ENCODE measurements around the gene CETN1.
A peak's percentile ranks its signal among the peaks of the same experiment; 100 is the strongest.

Gene CETN1

DNA sequence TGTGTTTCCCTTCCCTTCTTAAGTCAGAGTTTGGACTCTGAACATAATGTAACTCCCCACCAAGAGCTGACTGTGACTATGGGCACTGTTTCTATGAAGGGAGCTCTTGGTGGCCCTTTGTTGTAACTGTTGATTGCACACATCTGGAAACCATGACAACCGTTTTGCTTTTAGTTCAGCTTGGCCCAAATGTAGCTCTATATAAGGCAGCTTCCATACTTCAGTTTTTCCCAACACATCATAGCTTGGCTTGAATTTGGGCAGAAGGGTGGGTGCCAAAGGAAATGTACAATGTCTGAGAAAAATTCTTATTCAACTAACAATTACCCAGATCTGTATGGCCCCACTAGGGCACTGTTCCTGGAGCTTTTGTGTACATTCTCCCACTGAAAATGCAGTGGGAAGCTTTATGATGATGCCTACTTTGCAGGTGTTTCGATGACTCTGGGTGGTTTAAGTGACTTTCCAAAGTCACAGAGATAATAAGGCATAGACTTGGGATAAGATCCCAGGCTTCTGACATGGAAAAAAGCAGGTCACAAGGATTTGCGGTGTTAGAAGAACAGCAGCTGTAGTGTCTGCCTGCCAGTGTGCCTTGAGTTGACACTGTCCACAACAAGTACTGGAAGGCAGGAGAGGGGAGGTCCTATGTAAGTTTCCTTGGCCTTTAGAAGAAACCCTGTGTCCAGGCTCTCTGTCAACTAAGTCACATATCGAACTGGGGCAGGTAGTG lies 2.4 kb upstream of the CETN1 start:
- no peak for DNase-seq

DNA sequence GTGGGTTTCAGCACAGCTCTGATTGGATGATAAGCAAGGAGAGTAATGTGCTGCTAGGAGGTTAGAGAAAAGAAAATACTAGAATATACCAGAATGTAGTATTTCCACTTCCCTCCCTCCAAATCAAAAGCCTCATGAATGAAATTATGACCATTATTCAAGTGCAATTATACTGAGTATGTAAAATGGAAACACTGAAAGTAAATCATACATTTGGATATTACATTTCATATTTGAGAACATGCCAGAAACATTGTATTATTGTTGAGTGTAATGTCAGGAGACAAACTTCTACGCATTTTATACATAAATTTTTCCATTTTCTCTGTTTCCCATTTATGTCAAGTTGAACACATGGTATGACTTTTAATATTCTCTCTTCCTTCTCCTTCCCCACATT lies 942 bp upstream of the CETN1 start:
- no peak for DNase-seq

DNA sequence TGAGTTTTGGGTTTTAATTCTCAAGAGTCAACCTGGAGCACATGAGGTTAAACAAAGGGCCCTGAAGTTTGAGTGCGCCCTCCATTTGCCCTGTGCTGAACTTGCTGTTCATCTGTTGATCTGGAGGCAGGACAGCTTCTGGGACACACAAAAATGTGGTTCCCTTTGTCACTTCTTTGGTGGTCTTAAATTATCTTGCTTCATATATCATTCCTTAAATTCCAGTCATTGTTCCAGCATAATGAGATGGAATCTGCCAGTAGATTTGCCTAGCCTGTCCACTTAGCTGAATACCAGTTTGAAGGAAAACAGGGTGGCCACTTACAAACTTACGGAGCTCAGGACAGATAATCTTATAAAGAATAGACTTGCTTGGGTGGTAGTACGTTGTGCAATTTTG lies 916 bp downstream of the CETN1 start:
- no peak for DNase-seq

DNA sequence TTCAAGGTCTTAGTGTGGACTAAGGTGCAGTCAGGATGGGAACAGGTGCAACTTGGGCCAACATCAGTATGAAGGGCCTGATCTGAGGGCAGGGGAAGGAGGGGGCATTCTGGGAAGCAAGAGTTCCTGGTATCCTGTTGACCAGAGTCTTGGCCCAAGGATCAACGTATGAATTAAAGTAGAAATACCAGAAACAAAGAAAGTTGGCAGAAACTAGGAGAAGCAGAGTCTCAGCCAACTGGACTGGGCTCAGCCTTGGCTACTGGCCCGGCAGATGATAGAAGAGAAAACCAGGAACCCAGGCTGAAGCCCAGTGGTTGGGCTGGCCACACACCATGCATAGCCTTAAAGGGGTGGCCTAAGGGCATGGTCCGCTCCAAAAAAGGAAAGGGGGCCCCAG lies 2.3 kb downstream of the CETN1 start:
- no peak for DNase-seq

DNA sequence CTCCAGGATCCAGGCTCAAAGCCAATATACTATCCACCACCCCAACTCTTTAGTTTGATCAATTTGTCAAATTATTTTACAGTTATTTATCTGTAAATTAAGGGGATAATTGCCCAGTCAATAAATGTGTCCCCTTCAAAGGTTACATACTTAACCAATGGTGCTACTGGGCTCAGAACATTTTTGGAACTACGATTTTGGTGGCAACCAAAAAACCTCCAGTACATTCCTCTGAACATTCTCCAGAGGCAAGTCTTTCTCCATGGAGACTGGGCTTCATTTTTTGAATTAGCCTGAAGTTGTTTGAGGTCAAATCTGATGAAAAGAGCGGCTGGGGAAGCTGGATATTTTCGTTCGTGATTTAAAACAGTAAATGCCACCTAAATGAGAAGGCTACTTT lies 14.9 kb downstream of the CETN1 start:
- no peak for DNase-seq

- no peak for DNase-seq
Measured at GRCh38 chr18:595571-595970, 15.4 kb downstream of the CETN1 start.

DNA sequence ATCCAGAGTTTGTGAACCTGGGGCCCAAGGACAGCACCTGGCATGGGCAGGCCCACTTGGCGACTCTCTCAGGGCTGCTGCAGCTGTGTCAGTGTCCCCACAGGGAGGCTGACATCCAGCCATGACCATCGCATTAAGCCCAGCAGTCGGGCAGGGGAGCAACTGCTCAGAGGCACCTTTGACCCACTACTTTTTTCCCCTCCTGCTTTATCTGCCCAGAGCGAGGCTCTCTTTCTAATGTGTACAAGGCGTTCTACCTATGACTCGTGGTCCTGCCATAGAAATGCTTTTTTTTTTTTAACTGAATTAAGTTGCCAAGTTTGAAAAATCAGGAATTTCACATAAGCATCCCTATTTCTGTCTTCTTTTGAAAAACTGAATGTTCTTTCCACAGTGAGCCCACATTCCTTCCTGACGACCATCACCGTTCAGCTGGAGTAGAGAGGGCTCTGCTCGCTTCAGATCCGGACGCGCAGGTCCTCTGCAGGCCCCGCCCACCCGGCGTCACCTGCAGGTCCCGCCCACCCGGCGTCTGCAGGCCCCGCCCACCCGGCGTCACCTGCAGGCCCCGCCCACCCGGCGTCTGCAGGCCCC lies 16.2 kb downstream of the CETN1 start:
- peak; percentile 54 to 60 for DNase-seq

DNA sequence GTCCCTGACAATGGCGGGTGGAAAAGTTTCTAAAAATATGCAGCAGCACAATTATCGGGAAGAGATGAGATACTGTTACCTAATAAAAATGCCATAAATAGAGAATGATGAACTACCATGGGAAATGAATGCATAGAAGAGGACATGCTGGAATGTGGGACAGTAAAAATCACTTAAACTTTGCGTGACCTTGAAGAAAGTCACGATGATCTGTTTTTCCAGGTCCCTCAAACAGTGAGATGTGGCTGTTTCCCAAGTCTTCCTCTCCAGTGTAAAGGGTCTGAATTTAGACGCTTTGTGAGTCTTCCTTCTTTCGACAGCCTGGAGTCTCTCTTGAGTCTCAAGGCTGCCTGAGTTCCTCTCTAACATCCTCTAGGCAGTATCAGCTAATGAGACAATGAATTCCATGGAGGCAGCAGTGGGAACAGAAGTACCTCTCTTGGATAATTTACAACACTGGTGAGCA lies 18.0 kb downstream of the CETN1 start:
- no peak for DNase-seq

GRCh38 chr18:600107-600506 lies 19.9 kb downstream of the CETN1 start:
- DNase-seq: no peak

DNA sequence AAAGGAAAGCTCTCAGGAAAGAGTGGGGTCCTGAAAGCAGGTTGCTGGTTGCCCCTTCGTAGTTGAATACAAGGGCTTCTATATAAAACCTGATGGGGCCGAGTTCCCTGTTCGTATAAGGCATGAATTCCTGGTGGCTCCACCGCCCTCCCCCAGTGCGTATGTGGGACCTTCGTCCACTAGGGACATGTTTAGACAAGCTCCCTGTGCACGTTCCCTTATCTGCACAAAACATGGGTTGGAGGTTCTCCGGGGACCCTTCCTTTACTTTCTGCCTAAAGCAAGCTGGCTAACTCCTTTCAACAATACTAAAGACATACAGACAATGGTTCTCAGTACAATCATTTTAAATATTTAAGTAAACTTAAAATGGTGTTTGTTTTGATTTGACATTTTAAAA lies 24.6 kb downstream of the CETN1 start:
- DNase-seq: no peak

- no peak for DNase-seq
Measured at GRCh38 chr18:607930-608329, 27.8 kb downstream of the CETN1 start.

DNA sequence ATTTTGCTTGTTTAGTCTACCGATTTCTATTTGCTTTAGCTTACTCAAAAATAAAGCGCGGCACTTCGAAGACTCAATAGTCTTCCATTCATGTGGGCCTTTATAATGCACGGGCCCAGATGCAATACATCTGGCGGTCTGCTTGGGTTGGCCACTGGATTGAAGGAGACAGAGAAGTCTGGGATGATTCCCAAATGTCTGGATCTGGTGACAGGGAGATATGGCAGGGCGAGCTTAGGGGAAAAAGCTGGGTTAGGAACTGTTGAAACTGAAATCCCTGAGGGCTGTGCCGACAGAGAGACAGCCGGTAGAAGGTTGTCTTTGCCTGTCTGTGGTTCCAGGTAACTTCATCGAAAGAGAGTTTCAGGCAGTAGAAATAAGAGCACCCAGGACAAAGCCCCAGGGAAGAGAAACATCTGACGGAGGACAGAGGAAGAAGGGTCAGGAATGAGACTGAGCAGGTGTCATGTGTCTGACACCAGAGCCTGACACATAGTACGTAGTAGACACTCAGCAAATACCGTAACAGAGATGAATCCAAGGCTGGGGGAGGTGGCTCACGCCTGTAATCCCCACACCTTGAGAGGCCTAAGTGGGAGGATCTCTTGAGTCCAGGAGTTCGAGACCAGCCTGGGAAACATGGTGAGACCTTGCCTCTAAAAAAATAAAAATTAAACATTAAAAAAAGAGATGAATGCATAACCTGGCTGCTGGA lies 30.2 kb downstream of the CETN1 start:
- DNase-seq: no peak

GRCh38 chr18:612156-612555 lies 32.0 kb downstream of the CETN1 start:
- DNase-seq: no peak

- no peak for DNase-seq
Measured at GRCh38 chr18:614193-614592, 34.0 kb downstream of the CETN1 start.

GRCh38 chr18:615092-615521 lies 34.9 kb downstream of the CETN1 start:
- no peak for DNase-seq

DNA sequence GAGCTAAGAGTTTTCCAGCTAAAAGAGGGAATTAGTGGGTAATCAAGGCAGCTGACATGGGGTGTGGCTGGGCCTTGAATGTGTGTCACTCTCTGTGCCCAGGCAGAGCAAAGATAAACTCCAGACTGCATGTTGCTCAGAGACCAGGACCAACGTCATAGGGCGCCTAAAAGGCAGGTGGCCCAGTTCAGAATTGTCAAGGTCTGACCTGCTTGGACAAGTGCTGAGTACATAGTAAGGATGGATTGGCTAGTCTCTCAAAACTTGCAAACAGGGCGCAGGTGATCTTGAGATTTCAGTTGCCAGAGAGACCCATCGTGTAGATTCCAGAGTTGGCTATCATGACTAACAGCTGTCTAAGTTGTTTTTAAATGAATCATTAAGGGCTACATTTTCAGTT lies 35.6 kb downstream of the CETN1 start:
- no peak for DNase-seq

DNA sequence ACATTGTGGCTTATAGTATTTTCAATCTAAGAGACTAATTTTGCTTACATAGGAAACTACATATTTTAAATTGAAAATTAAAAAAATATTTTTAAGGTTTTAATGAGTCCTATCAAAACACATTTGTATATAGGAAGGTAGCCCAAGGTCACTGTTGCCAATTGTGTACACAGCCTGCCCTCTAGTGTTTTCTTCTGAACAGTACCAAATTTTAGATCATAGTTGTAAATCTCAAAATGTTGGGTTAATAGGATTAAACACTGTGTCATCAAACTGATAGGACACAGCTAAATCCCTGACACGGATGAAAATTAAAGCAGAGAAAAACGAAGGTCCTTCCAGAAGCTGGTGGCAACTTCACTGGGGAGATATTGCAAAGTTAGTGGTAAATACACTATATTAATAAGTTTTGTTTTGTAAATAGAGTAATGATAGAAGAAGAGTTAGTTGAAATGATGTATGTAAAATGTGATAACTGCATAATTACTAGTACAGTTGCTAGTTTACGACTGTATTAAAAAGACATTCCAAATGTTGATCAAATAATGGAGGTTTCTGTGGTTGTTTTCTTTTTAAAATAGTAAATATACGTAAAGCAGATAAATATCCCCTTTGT lies 36.3 kb downstream of the CETN1 start:
- DNase-seq: peak in 1 of 2 experiments; percentile 5

DNA sequence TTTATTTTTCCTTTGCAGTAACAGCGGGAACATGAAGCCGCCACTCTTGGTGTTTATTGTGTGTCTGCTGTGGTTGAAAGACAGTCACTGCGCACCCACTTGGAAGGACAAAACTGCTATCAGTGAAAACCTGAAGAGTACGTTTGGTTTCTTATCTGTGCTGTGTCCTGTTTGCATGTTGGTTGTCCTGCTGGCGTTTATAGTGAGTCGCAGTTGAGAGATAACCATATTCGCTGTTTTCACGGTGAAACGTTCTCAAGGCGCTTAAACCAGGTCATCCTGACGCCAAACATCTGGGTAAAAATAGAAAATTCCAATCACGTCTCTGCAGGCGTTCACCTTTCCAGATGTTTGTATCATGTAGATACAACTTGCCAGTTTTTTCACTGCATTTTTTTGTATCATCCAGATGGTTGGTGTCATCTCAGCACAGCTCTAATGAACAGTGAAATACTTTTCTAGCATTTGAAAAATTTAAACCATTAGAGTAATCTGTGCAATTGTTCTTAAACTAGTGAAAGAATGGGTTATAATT lies 37.9 kb downstream of the CETN1 start:
- no peak for DNase-seq

DNA sequence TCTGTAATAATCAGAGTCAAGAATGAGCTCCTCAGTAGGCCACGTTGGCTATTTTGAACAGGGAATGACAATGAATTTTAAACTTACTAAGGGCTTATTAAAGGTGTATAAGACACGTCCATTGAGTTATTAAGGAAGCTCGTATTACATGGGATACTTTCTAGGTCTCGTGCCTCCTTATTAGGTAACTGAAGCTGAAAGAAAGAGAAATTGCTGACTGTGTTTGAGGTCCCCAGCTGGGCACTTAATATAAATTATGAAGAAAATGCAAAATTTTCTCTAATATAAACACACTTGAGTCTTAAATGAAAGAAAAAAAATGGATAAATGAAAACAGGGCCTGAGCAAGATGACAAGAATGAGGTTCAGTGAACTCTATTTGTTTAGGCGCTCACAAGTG lies 38.4 kb downstream of the CETN1 start:
- DNase-seq: no peak

DNA sequence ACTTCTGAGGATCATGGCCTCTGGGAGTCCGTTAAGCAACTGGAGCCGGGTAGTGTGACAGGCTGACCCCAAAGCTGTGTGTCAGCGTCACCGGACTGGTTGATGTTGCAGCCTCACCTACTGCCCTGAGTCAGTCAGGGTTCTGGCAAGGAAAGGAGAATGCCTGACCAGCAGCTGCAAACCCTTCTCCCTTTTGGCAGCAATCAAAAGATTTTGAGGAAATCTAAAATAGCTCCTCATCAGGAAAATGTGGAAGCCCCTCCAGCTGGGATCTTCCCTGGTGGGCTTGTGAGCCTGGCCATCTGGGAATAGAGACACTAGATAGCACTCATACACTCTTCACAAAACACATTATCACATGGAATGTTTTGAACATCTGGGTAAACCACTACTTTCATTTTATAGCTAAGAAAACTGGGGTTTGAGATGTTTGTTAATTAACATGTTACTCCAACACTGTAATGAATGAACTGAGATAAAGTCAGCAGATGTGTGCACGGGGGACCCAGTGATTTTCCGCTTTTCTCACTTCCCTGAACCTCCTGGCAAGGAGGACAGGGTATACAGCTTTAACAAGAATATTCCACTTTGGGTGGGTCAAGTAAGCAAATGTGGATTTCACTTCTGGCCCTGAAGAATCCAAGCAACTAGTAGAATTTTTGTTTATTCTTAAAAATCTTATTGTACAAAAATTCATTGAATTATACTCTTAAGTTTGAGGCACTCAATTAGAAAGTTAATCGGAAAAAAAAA lies 41.3 kb downstream of the CETN1 start:
- DNase-seq: no peak

- DNase-seq: no peak
Measured at GRCh38 chr18:622289-622688, 42.1 kb downstream of the CETN1 start.

GRCh38 chr18:623761-624620 lies 43.8 kb downstream of the CETN1 start:
- peak; percentile 1 to 28 for DNase-seq

All from NCI-H1930 (cell line).